GM18861 (cell line): ENCODE results near the gene ANP32B.

Source experiments
- ATAC-seq: cut with Tn5 transposase; IDR thresholded peaks from one replicate; pipeline ENCODE4 v1.9.1; 2021; ENCODE audit not compliant: unreplicated experiment

Gene ANP32B

DNA sequence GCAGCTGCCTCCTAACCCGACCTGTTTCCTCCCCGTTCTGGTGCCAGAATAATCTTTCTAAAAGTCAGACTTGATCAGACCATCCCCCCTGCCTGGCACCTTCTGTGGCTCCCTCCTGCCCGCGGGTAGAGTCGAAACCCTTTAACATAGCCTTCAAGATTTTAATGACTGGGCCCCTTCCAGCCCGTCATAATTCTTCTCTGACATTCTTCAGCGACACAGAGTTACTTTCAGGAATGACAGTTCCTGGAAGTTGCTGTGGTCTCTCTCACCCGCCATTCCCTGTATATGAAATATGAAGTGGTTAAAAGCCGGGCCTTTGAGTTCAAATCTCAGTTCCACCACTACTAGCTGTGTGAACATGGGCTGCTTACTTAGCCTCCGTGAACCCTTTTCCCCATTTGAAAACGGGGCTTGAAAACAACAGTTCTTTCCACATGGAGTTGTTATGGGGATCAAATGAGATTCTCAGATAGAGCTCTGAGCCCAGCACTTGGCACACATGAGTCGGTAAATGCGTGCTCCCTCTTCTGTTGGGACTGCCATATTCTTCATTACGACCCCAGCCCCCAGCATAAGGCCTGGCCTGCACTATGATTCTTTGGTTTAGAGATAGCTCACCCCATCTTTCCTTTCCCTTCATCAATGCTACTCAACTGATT lies 74.1 kb downstream of the ANP32B start:
- ATAC-seq = no peak

GRCh38 chr9:98062161-98062560 lies 79.0 kb downstream of the ANP32B start:
- no peak for ATAC-seq

- ATAC-seq = no peak
Observed at GRCh38 chr9:98064623-98065392, 81.7 kb downstream of the ANP32B start.
